Liver (tissue), 3 donors: ENCODE results near the gene PPARD.

ENCODE experiments used
- ATF3 ChIP-seq: IDR thresholded peaks from 2 replicates; pipeline ENCODE4 v1.6.1; 2016; ENCODE audit warnings: antibody characterized with exemption
- CTCF ChIP-seq: fragments of 150-350 bp; IDR thresholded peaks from 2 replicates; pipeline ENCODE4 v1.5.1; 2017; ENCODE audit warnings: improper control_type of control experiment, low read depth, low read length; ENCODE audit not compliant: missing input control
- EGR1 ChIP-seq, 2 donors: IDR thresholded peaks; 2 replicates each; pipeline ENCODE4 v1.6.1; 2016 to 2018; ENCODE audit warnings: antibody characterized with exemption in 2 of 2, low read depth in 2 of 2
- HNF4G ChIP-seq: IDR thresholded peaks from 2 replicates; pipeline ENCODE4 v1.6.1; 2016; ENCODE audit warnings: antibody characterized with exemption
- JUND ChIP-seq, 2 donors: IDR thresholded peaks; 2 replicates each; pipeline ENCODE4 v1.6.1; 2016; ENCODE audit warnings: antibody characterized with exemption in 2 of 2
- MAX ChIP-seq: IDR thresholded peaks from 2 replicates; pipeline ENCODE4 v1.6.1; 2016; ENCODE audit warnings: antibody characterized with exemption
- NR2F2 ChIP-seq: IDR thresholded peaks from 2 replicates; pipeline ENCODE4 v1.6.1; 2016; ENCODE audit warnings: antibody characterized with exemption
- RAD21 ChIP-seq, 2 donors: IDR thresholded peaks; 2 replicates each; pipeline ENCODE4 v1.6.1; 2016; ENCODE audit warnings: antibody characterized with exemption in 2 of 2, mild to moderate bottlenecking in 2 of 2
- RXRA ChIP-seq, 2 donors: IDR thresholded peaks; 2 replicates each; pipeline ENCODE4 v1.6.1; 2017 to 2018; ENCODE audit warnings: antibody characterized with exemption in 2 of 2, mild to moderate bottlenecking in 1 of 2
- SP1 ChIP-seq: IDR thresholded peaks from 2 replicates; pipeline ENCODE4 v1.6.1; 2018; ENCODE audit warnings: antibody characterized with exemption, mild to moderate bottlenecking
- TAF1 ChIP-seq: conservative IDR thresholded peaks from 2 replicates; pipeline ENCODE4 v1.6.1; 2016; ENCODE audit warnings: antibody characterized with exemption, mild to moderate bottlenecking
- ZBTB33 ChIP-seq: IDR thresholded peaks from 2 replicates; pipeline ENCODE4 v1.6.1; 2016; ENCODE audit warnings: antibody characterized with exemption
- donor health status: healthy.
- donor health status: healthy.

- no peak for TF ChIP-seq CTCF
- TF ChIP-seq HNF4G = no peak
- TF ChIP-seq MAX = no peak
- no peak for TF ChIP-seq SP1
- TF ChIP-seq TAF1 = no peak
- no peak for TF ChIP-seq RAD21 (IDR thresholded peaks at IDR 0.05)
- no peak for TF ChIP-seq ZBTB33
- TF ChIP-seq EGR1 (IDR thresholded peaks at IDR 0.05; ENCODE audit: low read depth in 2 of 2) = no peak
- no peak for TF ChIP-seq RXRA (IDR thresholded peaks at IDR 0.05)
- TF ChIP-seq ATF3 = no peak
- TF ChIP-seq JUND (IDR thresholded peaks at IDR 0.05) = no peak
- TF ChIP-seq NR2F2 = no peak
These were observed 29.6 kb upstream of the PPARD start for GRCh38 chr6:35312807-35313206.
